Fibroblast of skin of back (primary cell): ENCODE measurements around the gene COQ10A. TPM values are rescaled to one million over a fixed set of nuclear protein-coding genes. Genes with fewer than 3 reads are reported as not detected.

Experiments used
- DNase-seq: peaks from one replicate; pipeline ENCODE4 v3.0.0-alpha.2; 2013
- polyA plus RNA-seq, 2 experiments: library from polyadenylated mRNA; unstranded; fragments of 120-200 nt; gene quantifications; one replicate each; pipeline ENCODE4 v1.2.1, GENCODE V29; 2013; ENCODE audit not compliant: insufficient read length in 2 of 2

COQ10A gene
- polyA plus RNA-seq (2013, experiment 1 of 2; ENCODE audit: insufficient read length): 10.4 TPM
- 8.6 TPM for polyA plus RNA-seq (2013, experiment 2 of 2; ENCODE audit: insufficient read length)

GRCh38 chr12:56266693-56267442, at the start of gene COQ10A:
Gene COQ10A, plus strand, starts transcription at chr12:56266942. Its CDS starts 177 bp downstream, at chr12:56267119.
- peak; percentile 87 for DNase-seq

- DNase-seq: no peak
These were observed 46.9 kb upstream of the COQ10A start for GRCh38 chr12:56219840-56220239.

DNA sequence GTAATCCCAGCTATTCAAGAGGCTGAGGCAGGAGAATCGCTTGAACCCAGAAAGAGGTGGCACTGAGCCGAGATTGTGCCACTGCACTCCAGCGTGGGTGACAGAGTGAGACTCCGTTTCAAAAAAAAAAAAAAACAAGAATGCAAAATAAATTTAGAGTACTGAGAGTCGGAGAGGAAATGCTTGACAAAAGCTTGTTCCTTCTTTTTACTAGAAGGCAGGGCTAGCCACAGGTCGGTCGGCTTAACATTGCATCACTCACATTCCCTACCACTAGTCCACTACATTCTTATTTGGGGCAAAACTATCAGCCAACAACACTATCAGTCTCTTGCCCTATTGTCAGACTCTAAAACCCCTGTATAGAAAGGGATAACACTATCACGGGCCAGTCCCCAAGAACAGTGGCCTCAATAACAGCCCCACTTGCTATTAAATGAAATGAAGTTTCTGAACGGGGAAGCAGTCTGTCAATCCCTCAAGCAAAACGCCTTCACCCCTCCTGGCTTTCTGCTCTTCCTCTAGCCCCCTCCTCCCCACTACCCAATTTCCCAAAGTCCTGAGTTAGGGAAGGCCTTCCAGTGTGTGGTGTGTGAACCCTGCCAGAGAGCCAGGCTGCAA, 46.0 kb upstream of the COQ10A start:
- peak; percentile 55 for DNase-seq

DNA sequence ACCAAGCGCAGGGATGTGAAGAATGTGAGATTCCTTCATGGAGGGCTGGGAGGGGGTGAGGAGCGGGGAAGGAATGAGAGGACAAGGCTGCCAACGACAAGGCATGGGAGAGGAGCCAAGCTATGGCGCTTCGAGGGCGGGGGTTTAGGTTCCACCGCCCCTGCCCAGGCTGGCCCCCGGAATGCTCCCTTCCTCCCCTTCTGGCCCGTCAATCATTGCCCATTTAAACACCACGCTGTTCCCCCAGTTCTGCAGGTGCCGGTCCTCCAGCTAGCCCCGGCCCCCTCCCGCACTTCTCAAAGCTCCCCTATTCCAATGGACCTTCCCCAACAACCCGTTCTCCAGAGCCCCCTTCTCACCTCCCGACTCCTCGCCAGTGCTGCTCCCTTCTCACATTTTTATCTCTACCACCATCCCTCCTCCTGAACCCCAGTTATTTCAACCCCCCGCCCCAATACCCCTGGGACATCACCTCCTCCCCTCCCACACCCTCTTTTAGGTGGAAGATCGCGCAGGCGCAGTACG, 45.4 kb upstream of the COQ10A start:
- peak; percentile 90 for DNase-seq

DNA sequence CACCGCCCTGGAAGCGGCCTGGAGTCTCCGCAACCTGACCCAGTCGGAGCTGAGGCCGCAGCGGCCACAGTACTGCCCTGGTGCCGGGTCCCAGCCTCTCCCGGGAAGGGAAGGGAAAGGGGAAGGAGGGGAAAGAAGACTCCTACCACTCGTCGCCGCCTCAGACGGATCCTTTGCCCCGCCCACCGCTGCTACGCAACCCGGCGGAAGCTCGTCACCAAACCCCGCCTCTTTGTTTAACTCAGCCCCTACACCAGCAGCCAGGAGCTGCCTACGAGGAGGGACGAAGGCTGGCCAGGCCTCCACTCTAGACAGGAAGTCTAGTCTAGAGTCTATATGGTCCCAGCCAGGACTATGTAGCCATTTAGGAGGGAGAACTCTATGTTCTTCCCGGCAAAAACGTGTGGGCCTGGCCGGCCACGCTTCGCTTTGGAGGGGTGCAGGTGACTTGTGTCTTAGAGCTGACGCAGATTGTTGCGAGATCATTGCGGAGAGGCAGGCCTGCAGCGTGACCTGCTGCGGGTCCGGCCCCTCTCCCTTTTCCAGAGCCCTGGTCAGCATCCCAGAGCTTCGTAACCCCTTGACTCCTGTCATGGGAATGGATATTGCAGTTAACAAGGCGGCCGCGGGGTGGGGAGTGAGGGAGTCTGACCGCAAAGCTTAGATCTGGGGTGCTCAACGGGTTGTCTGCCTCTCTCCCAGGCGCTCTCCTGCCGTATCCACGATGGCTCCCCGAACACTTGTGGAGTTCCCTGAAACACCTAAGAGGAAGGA, 44.8 kb upstream of the COQ10A start, which contains the start of gene RNF41:
Gene RNF41 (minus strand): TSS at position 166 of the 774 bp plus-strand sequence. CDS start 7,875 bp downstream, outside the sequence.
- DNase-seq: peak; percentile 98

- no peak for DNase-seq
These were observed 44.2 kb upstream of the COQ10A start for GRCh38 chr12:56222531-56222895.

DNA sequence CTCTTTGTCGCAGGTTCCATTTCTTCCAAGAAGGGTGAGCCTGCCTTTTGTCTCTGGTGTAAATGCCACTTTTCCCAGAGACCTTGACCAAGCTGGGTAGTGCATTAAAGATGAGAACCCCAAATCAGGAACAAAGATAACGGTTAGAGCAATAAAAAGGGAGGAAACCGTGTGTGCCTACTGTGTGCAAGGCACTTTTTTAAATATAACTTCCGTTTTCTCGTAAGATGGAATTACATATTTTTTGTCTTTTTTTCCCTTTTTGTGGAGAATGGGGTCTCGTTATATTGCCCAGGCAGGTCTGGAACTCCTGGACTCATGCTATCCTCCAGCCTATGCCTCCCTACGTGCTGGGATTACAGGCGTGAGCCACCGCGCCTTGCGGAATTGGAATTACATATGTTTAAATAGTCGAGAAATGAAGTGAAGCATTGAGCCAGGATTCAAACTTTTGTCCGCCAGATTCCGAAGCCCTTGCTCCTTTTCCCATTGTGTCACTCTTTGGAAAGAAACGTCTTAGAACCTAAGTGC, 43.1 kb upstream of the COQ10A start:
- no peak for DNase-seq

GRCh38 chr12:56224102-56224701, 42.5 kb upstream of the COQ10A start, which contains the start of gene NABP2:
Gene NABP2, plus strand, starts transcription at chr12:56224342. Its CDS starts 515 bp downstream, at chr12:56224857.
- DNase-seq: peak; percentile 99

- DNase-seq: no peak
These were observed 41.8 kb upstream of the COQ10A start for GRCh38 chr12:56224954-56225353.

- no peak for DNase-seq
These were observed 37.7 kb upstream of the COQ10A start for GRCh38 chr12:56229082-56229481.

GRCh38 chr12:56229916-56230431, 36.8 kb upstream of the COQ10A start, which contains the start of gene SLC39A5:
Gene SLC39A5, plus strand, starts transcription at chr12:56230051. Its CDS starts 1,224 bp downstream, at chr12:56231275.
- no peak for DNase-seq

- no peak for DNase-seq
These were observed 36.1 kb upstream of the COQ10A start for GRCh38 chr12:56230432-56231183.

- DNase-seq: no peak
These were observed 35.6 kb upstream of the COQ10A start for GRCh38 chr12:56231184-56231582.

DNA sequence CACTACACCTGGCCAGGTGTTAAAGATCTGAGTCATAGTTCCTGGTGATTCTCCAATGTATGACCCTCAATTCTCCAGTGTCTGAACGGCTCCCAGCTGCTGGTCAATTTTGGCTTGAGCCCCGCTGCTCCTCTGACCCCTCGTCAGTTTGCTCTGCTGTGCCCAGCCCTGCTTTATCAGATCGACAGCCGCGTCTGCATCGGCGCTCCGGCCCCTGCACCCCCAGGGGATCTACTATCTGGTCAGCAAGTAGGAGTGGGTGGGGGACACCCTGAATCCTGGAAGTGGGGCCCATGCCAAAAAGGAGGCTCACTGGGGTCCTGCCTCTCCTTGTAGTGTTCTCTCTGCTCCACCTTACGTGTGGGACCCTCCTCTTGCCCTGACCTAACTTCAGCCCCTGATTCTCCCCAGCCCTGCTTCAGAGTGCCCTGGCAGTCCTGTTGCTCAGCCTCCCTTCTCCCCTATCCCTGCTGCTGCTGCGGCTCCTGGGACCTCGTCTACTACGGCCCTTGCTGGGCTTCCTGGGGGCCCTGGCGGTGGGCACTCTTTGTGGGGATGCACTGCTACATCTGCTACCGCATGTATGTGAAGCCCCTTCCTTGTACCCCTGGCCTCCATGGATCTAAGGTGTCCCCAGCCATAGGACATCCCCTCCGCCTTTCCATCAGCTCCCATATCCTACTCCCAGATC, 31.9 kb upstream of the COQ10A start:
- no peak for DNase-seq

- DNase-seq: no peak
These were observed 30.7 kb upstream of the COQ10A start for GRCh38 chr12:56236091-56236490.

DNA sequence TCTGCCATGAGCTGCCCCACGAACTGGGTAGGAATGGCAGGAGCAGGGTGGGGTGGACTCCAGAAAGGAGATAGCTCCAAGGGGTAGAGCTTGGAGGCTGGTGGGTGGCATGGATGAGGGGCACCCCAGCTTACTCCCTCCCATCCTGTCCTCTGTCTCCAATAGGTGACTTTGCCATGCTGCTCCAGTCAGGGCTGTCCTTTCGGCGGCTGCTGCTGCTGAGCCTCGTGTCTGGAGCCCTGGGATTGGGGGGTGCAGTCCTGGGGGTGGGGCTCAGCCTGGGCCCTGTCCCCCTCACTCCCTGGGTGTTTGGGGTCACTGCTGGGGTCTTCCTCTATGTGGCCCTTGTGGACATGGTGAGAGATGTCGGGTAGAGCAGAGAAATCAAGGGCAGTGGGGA, 29.8 kb upstream of the COQ10A start:
- no peak for DNase-seq

DNA sequence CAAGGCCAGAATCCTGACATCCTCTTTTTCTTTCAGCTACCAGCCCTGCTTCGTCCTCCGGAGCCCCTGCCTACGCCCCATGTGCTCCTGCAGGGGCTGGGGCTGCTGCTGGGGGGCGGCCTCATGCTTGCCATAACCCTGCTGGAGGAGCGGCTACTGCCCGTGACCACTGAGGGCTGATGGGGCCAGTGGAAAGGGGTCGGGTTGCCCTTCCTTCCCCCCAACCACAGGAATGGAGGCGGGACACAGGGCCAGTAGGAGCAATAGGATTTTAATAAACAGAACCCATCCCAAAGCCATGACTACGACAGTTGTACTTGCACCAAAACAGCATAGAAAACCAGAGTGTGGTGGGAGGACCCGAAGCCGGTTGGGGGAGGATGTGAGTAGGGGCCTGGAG, 29.2 kb upstream of the COQ10A start:
- DNase-seq: no peak

GRCh38 chr12:56241424-56242303, 25.1 kb upstream of the COQ10A start:
- no peak for DNase-seq

GRCh38 chr12:56242986-56243385, 23.8 kb upstream of the COQ10A start:
- no peak for DNase-seq
